Measurements from ENCODE around the gene PPIH. TPM values are rescaled to one million over a fixed set of nuclear protein-coding genes. Genes with fewer than 3 reads are reported as not detected.

Gene PPIH
- polyA plus RNA-seq, 4 donors: 24.9 to 79.1 (median 42.0) TPM

- Histone ChIP-seq H3K27me3 (ENCODE audit: control insufficient read depth in 3 of 3, insufficient read depth in 3 of 3, low read length in 3 of 3) (no peaks in the 10 kb centered on the region), H3K4me3 (ENCODE audit: low read depth in 1 of 3, low read length in 3 of 3) (peak overlapping the region in 2 of 3 donors; percentile 33 to 65), H3K36me3 (ENCODE audit: control insufficient read depth in 3 of 3, insufficient read depth in 2 of 3, low read depth in 1 of 3, low read length in 3 of 3) (peaks cover 0 to 10% (median 0%) of the 10 kb centered on the region in 3 donors), H3K27ac (ENCODE audit: low read depth in 1 of 3, low read length in 2 of 3) (peak overlapping the region in 1 of 3 donors; percentile 80), H3K9me3 (ENCODE audit: control insufficient read depth in 2 of 2, insufficient read depth in 1 of 2, low read depth in 1 of 2, low read length in 1 of 2) (no peaks in the 10 kb centered on the region), H3K4me1 (ENCODE audit: control insufficient read depth in 3 of 3, insufficient read depth in 2 of 3, low read depth in 1 of 3, low read length in 2 of 3) (peaks cover 9 to 32% (median 23%) of the 10 kb centered on the region in 3 donors)
- peak; percentile 36 to 38 for DNase-seq
- FAIRE-seq: no peak
- 4 to 17% (median 8%) methylated on average over 5 of the region's 5 CpGs for WGBS, 3 donors
Observed at GRCh38 chr1:42684139-42684538, 25.9 kb downstream of the PPIH start.

DNA sequence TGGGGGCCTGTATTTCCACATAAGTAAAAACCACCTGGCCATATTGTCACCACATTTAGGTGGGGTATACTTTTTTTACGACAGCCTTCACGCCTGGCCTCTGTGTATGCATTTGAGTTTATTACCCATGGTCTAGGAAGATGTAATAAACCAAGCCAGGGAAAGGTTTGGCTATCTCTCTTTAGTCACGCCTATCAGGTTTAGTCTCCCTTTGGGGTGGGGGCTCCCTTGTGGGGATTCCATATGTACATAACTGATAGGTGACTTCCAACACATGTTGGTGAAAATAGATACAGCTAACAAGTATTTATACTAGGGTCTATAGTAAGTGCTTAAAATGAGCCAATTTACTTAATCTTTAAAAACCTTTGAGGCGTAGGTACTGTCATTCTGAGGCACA is 28.2 kb downstream of the PPIH start:
- H3K9me3 ChIP-seq (ENCODE audit: control insufficient read depth in 2 of 2, insufficient read depth in 1 of 2, low read depth in 1 of 2, low read length in 1 of 2): no peaks in the 10 kb centered on the region
- H3K27ac ChIP-seq (ENCODE audit: low read depth in 1 of 3, low read length in 2 of 3): peak overlapping the region in 1 of 3 donors; percentile 5
- WGBS, 3 donors: 16 to 55% (median 26%) methylated on average over 4 of the region's 4 CpGs
- H3K36me3 ChIP-seq (ENCODE audit: control insufficient read depth in 3 of 3, insufficient read depth in 2 of 3, low read depth in 1 of 3, low read length in 3 of 3): peaks cover 0 to 10% (median 0%) of the 10 kb centered on the region in 3 donors
- H3K4me3 ChIP-seq (ENCODE audit: low read depth in 1 of 3, low read length in 3 of 3): no peak overlapping the region
- H3K4me1 ChIP-seq (ENCODE audit: control insufficient read depth in 3 of 3, insufficient read depth in 2 of 3, low read depth in 1 of 3, low read length in 2 of 3): peaks cover 9 to 41% (median 28%) of the 10 kb centered on the region in 3 donors
- no peak for FAIRE-seq
- no peaks in the 10 kb centered on the region for H3K27me3 ChIP-seq (ENCODE audit: control insufficient read depth in 3 of 3, insufficient read depth in 3 of 3, low read length in 3 of 3)
- peak in 1 of 2 donors; percentile 39 for DNase-seq

DNA sequence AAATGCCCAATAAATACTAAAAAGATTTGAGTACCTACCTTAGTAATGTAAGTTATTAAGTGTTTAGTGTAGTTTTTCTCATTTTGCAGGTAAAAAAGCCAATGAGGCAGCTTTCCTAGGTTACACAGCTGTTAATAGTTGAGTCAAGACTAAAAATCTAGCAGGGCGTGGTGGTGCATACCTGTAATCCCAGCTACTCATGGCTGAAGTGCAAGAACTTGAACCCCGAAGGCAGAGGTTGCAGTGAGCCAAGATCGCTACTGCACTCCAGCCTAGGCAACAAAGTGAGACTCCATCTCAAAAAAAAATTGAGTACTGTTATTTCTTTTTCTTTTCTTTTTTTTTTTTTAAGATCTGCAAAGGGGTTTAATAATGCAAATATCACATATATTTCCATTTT is 31.7 kb downstream of the PPIH start:
- Histone ChIP-seq H3K4me3 (ENCODE audit: low read depth in 1 of 3, low read length in 3 of 3) (no peak overlapping the region), H3K27ac (ENCODE audit: low read depth in 1 of 3, low read length in 2 of 3) (peak overlapping the region in 1 of 3 donors; percentile 22), H3K36me3 (ENCODE audit: control insufficient read depth in 3 of 3, insufficient read depth in 2 of 3, low read depth in 1 of 3, low read length in 3 of 3) (peaks cover 0 to 5% (median 0%) of the 10 kb centered on the region in 3 donors), H3K9me3 (ENCODE audit: control insufficient read depth in 2 of 2, insufficient read depth in 1 of 2, low read depth in 1 of 2, low read length in 1 of 2) (no peaks in the 10 kb centered on the region), H3K4me1 (ENCODE audit: control insufficient read depth in 3 of 3, insufficient read depth in 2 of 3, low read depth in 1 of 3, low read length in 2 of 3) (peaks cover 10 to 61% (median 37%) of the 10 kb centered on the region in 3 donors), H3K27me3 (ENCODE audit: control insufficient read depth in 3 of 3, insufficient read depth in 3 of 3, low read length in 3 of 3) (no peaks in the 10 kb centered on the region)
- 20 to 63% (median 49%) methylated on average over 3 of the region's 3 CpGs for WGBS, 3 donors
- DNase-seq (peak in 1 of 2 donors; percentile 78), FAIRE-seq (no peak)

DNA sequence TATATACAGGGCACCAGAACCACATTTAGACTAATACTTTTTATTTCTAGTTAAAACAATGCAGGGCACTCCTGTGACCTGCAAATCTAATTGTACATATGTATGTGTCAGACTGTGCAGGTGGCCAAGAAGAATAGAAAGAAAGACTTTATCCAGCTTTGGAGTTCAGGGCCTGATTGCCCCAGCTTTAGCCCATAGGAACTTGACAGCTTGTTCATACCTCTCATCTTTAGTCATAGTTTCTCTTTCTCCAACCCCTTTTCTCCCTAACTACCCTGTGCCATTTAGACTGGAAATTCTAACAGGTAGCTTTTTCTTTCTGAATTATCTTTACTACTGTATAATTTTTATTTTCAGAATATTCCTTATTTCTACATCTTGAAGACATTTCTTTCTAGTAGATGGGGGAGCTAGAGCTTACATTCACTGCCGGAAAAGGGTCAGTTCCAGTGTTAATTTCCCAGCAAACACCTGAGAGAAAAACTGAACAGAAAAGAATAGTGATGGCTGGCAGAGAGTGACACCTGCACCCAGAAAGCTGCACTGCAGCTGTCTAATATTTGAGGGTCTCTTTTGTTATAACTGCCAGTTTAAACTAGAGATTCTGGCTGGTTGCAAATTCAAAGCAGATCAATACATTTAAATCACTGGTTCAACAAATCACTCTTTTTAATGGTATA is 32.4 kb downstream of the PPIH start:
- no peaks in the 10 kb centered on the region for H3K9me3 ChIP-seq (ENCODE audit: control insufficient read depth in 2 of 2, insufficient read depth in 1 of 2, low read depth in 1 of 2, low read length in 1 of 2)
- H3K27me3 ChIP-seq (ENCODE audit: control insufficient read depth in 3 of 3, insufficient read depth in 3 of 3, low read length in 3 of 3): no peaks in the 10 kb centered on the region
- 28 to 64% (median 64%) methylated on average over 1 of the region's 1 CpG for WGBS, 3 donors
- H3K27ac ChIP-seq (ENCODE audit: low read depth in 1 of 3, low read length in 2 of 3): peak overlapping the region; percentile 3 to 89 (median 31)
- H3K36me3 ChIP-seq (ENCODE audit: control insufficient read depth in 3 of 3, insufficient read depth in 2 of 3, low read depth in 1 of 3, low read length in 3 of 3): peaks cover 0 to 5% (median 2%) of the 10 kb centered on the region in 3 donors
- DNase-seq (no peak), FAIRE-seq (no peak)
- H3K4me3 ChIP-seq (ENCODE audit: low read depth in 1 of 3, low read length in 3 of 3): no peak overlapping the region
- H3K4me1 ChIP-seq (ENCODE audit: control insufficient read depth in 3 of 3, insufficient read depth in 2 of 3, low read depth in 1 of 3, low read length in 2 of 3): peaks cover 10 to 59% (median 37%) of the 10 kb centered on the region in 3 donors

DNA sequence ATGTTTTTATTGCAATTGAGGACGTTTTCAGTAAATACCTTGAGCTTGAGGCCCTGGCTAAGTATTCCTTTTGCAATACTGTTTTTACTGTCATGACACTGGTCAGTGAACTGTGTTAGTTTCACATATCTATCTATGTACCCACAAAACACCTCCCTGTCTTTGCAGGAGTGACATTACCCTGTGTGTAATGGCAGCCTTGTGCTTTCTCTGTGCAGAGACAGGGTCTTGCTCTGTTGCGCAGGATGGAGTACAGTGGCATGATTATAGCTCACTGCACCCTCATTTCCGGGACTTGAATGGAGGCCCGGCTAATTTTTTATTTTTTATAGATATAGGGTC is 32.9 kb downstream of the PPIH start:
- FAIRE-seq: no peak

DNA sequence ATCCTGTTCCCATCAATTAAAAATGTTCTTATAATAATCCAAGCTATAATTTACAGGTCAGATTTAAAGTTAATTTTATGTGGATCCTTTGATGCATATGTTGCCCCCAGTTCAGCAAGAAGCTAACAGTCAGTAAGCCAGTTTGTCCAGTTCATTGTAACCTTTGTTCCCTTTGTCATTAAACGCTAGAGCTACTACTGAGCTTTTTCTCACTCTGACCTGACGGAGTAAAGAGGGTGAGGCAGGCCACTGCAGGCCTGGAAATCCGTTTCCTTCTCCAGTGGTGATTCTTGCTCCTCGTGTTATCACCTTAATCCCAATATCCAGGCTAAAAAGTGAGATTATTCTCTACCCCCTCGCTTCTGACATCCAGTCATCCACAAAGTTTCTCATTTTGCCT is 34.2 kb downstream of the PPIH start:
- H3K4me3 ChIP-seq (ENCODE audit: low read depth in 1 of 3, low read length in 3 of 3): no peak overlapping the region
- DNase-seq: peak; percentile 92 to 94

More for the DNA sequence above, 32.9 kb downstream of the PPIH start:
- H3K4me1 ChIP-seq (ENCODE audit: control insufficient read depth in 3 of 3, insufficient read depth in 2 of 3, low read depth in 1 of 3, low read length in 2 of 3): peaks cover 10 to 59% (median 37%) of the 10 kb centered on the region in 3 donors
- H3K9me3 ChIP-seq (ENCODE audit: control insufficient read depth in 2 of 2, insufficient read depth in 1 of 2, low read depth in 1 of 2, low read length in 1 of 2): no peaks in the 10 kb centered on the region
- H3K27me3 ChIP-seq (ENCODE audit: control insufficient read depth in 3 of 3, insufficient read depth in 3 of 3, low read length in 3 of 3): no peaks in the 10 kb centered on the region
- H3K4me3 ChIP-seq (ENCODE audit: low read depth in 1 of 3, low read length in 3 of 3): no peak overlapping the region
- H3K36me3 ChIP-seq (ENCODE audit: control insufficient read depth in 3 of 3, insufficient read depth in 2 of 3, low read depth in 1 of 3, low read length in 3 of 3): peaks cover 0 to 5% (median 2%) of the 10 kb centered on the region in 3 donors
- peak overlapping the region in 2 of 3 donors; percentile 61 to 89 for H3K27ac ChIP-seq (ENCODE audit: low read depth in 1 of 3, low read length in 2 of 3)
- DNase-seq: no peak
- 18 to 50% (median 34%) methylated on average over 4 of the region's 4 CpGs for whole genome bisulfite sequencing, 3 donors

DNA sequence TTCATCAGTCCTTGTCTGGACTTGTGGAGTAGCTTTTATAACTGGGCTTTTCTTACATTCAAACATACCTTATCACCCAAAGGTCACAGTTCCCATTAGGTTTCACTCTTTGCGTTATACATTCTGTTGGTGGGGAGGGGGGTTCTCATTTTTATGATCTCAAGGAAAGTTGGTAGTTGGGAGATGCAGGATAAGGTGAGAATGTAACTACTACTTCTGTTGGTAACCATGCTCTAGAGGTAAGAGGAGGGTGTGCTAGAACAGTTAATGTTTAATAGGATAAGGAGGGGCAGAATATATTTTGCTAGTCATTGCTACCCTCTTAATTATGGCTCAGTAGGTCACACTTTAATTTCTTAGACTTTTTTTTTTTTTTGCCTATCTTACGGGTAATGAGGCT is 34.7 kb downstream of the PPIH start:
- FAIRE-seq: no peak
- Histone ChIP-seq H3K27ac (ENCODE audit: low read depth in 1 of 3, low read length in 2 of 3) (peak overlapping the region; percentile 82 to 93 (median 89)), H3K27me3 (ENCODE audit: control insufficient read depth in 3 of 3, insufficient read depth in 3 of 3, low read length in 3 of 3) (no peaks in the 10 kb centered on the region), H3K4me1 (ENCODE audit: control insufficient read depth in 3 of 3, insufficient read depth in 2 of 3, low read depth in 1 of 3, low read length in 2 of 3) (peaks cover 6 to 51% (median 25%) of the 10 kb centered on the region in 3 donors), H3K9me3 (ENCODE audit: control insufficient read depth in 2 of 2, insufficient read depth in 1 of 2, low read depth in 1 of 2, low read length in 1 of 2) (no peaks in the 10 kb centered on the region), H3K4me3 (ENCODE audit: low read depth in 1 of 3, low read length in 3 of 3) (no peak overlapping the region), H3K36me3 (ENCODE audit: control insufficient read depth in 3 of 3, insufficient read depth in 2 of 3, low read depth in 1 of 3, low read length in 3 of 3) (peaks cover 3 to 10% (median 7%) of the 10 kb centered on the region in 3 donors)
- WGBS, 3 donors: 13 to 57% (median 41%) methylated on average over 2 of the region's 2 CpGs
- DNase-seq: peak; percentile 64 to 71

More for the DNA sequence above, 34.2 kb downstream of the PPIH start:
- Histone ChIP-seq H3K27ac (ENCODE audit: low read depth in 1 of 3, low read length in 2 of 3) (peak overlapping the region; percentile 82 to 93 (median 89)), H3K27me3 (ENCODE audit: control insufficient read depth in 3 of 3, insufficient read depth in 3 of 3, low read length in 3 of 3) (no peaks in the 10 kb centered on the region), H3K4me1 (ENCODE audit: control insufficient read depth in 3 of 3, insufficient read depth in 2 of 3, low read depth in 1 of 3, low read length in 2 of 3) (peaks cover 6 to 55% (median 28%) of the 10 kb centered on the region in 3 donors), H3K36me3 (ENCODE audit: control insufficient read depth in 3 of 3, insufficient read depth in 2 of 3, low read depth in 1 of 3, low read length in 3 of 3) (peaks cover 3 to 8% (median 6%) of the 10 kb centered on the region in 3 donors), H3K9me3 (ENCODE audit: control insufficient read depth in 2 of 2, insufficient read depth in 1 of 2, low read depth in 1 of 2, low read length in 1 of 2) (no peaks in the 10 kb centered on the region)
- no peak for FAIRE-seq
- WGBS, 3 donors: 14 to 49% (median 14%) methylated on average over 5 of the region's 5 CpGs

- H3K4me1 ChIP-seq (ENCODE audit: control insufficient read depth in 3 of 3, insufficient read depth in 2 of 3, low read depth in 1 of 3, low read length in 2 of 3): peaks cover 0 to 12% (median 4%) of the 10 kb centered on the region in 3 donors
- H3K4me3 ChIP-seq (ENCODE audit: low read depth in 1 of 3, low read length in 3 of 3): no peak overlapping the region
- H3K27ac ChIP-seq (ENCODE audit: low read depth in 1 of 3, low read length in 2 of 3): no peak overlapping the region
- no peaks in the 10 kb centered on the region for H3K9me3 ChIP-seq (ENCODE audit: control insufficient read depth in 2 of 2, insufficient read depth in 1 of 2, low read depth in 1 of 2, low read length in 1 of 2)
- 91 to 93% (median 91%) methylated on average over 4 of the region's 4 CpGs for WGBS, 3 donors
- peaks cover 6 to 26% (median 26%) of the 10 kb centered on the region in 3 donors for H3K36me3 ChIP-seq (ENCODE audit: control insufficient read depth in 3 of 3, insufficient read depth in 2 of 3, low read depth in 1 of 3, low read length in 3 of 3)
- FAIRE-seq: no peak
- DNase-seq: no peak
- no peaks in the 10 kb centered on the region for H3K27me3 ChIP-seq (ENCODE audit: control insufficient read depth in 3 of 3, insufficient read depth in 3 of 3, low read length in 3 of 3)
Observed at GRCh38 chr1:42698081-42698813, 40.0 kb downstream of the PPIH start.

Measured in small intestine (tissue), 7 donors.